ENCODE results near the gene ABCG8.

ABCG8 gene

GRCh38 chr2:43826305-43827250 lies 12.2 kb upstream of the ABCG8 start:
- no peak for DNase-seq

- DNase-seq, result no peak
Observed at GRCh38 chr2:43831543-43832294, 7.1 kb upstream of the ABCG8 start.

- no peak for DNase-seq
Observed at GRCh38 chr2:43832457-43832856, 6.3 kb upstream of the ABCG8 start.

- no peak for DNase-seq
Observed at GRCh38 chr2:43837033-43837432, 1.7 kb upstream of the ABCG8 start.

- no peak for DNase-seq
Observed at GRCh38 chr2:43837831-43838559, 776 bp upstream of the ABCG8 start.

- DNase-seq, result no peak
Observed at GRCh38 chr2:43839776-43840564, 1.2 kb downstream of the ABCG8 start.

GRCh38 chr2:43840965-43841364 lies 2.2 kb downstream of the ABCG8 start:
- no peak for DNase-seq

- no peak for DNase-seq
Observed at GRCh38 chr2:43841949-43842865, 3.4 kb downstream of the ABCG8 start.

- DNase-seq, result no peak
Observed at GRCh38 chr2:43842866-43843226, 4.1 kb downstream of the ABCG8 start.

GRCh38 chr2:43845181-43845580 lies 6.4 kb downstream of the ABCG8 start:
- no peak for DNase-seq

GRCh38 chr2:43846140-43846793 lies 7.5 kb downstream of the ABCG8 start:
- DNase-seq, result no peak

GRCh38 chr2:43848214-43848613 lies 9.4 kb downstream of the ABCG8 start:
- DNase-seq, result no peak

GRCh38 chr2:43851011-43851980 lies 12.5 kb downstream of the ABCG8 start:
- no peak for DNase-seq

- DNase-seq, result no peak
Observed at GRCh38 chr2:43852196-43852730, 13.5 kb downstream of the ABCG8 start.

- no peak for DNase-seq
Observed at GRCh38 chr2:43853141-43854081, 14.6 kb downstream of the ABCG8 start.

- no peak for DNase-seq
Observed at GRCh38 chr2:43854671-43855070, 15.9 kb downstream of the ABCG8 start.

- no peak for DNase-seq
Observed at GRCh38 chr2:43855292-43855691, 16.5 kb downstream of the ABCG8 start.

GRCh38 chr2:43872151-43872550 lies 33.4 kb downstream of the ABCG8 start:
- no peak for DNase-seq

Data from NCI-H2171 treated with DMSO at 0.1 percent for 48 hours (cell line).